Measurements from ENCODE around the gene PKD1L1.
"Not testable (repeated sequence)": the region's sequence is repeated elsewhere in the genome, so short reads cannot be mapped to it uniquely, and the experiment has no call there.

- not testable (repeated sequence) for TF ChIP-seq SUZ12 (IDR thresholded peaks at IDR 0.05; ENCODE audit: extremely low read depth, insufficient read depth, insufficient read length); ZNF274 (IDR thresholded peaks at IDR 0.05; ENCODE audit: low read depth, low read length)
Measured at GRCh38 chr7:47980648-47981047, 32.4 kb upstream of the PKD1L1 start.

Measured in NT2/D1 (cell line).